ENCODE measurements around the gene NPR1. TPM values are rescaled to one million over a fixed set of nuclear protein-coding genes. Genes with fewer than 3 reads are reported as not detected.

Gene NPR1
- total RNA-seq, 1 donor from 2014 or later: 69.4 TPM

GRCh38 chr1:153727463-153728304, 49.2 kb downstream of the NPR1 start, which contains the start of gene INTS3:
Gene INTS3, plus strand, starts transcription at chr1:153728050. Its CDS starts 585 bp downstream, at chr1:153728635.
- Histone ChIP-seq H3K27me3 (no peaks in the 10 kb centered on the region), H3K9me3 (no peaks in the 10 kb centered on the region), H3K4me3 (peak within 1 kb of the TSS; percentile 94), H3K36me3 (no peaks in the 10 kb centered on the region), H3K27ac (peak within 1 kb of the TSS; percentile 99), H3K4me1 (peaks cover 22% of the 10 kb centered on the region)
- ATAC-seq: peak; percentile 100
- peak; percentile 27 for TF ChIP-seq CTCF (IDR thresholded peaks at IDR 0.05)
- DNase-seq: peak; percentile 100
- intact Hi-C loops (cut with DNase I): no loop called here

DNA sequence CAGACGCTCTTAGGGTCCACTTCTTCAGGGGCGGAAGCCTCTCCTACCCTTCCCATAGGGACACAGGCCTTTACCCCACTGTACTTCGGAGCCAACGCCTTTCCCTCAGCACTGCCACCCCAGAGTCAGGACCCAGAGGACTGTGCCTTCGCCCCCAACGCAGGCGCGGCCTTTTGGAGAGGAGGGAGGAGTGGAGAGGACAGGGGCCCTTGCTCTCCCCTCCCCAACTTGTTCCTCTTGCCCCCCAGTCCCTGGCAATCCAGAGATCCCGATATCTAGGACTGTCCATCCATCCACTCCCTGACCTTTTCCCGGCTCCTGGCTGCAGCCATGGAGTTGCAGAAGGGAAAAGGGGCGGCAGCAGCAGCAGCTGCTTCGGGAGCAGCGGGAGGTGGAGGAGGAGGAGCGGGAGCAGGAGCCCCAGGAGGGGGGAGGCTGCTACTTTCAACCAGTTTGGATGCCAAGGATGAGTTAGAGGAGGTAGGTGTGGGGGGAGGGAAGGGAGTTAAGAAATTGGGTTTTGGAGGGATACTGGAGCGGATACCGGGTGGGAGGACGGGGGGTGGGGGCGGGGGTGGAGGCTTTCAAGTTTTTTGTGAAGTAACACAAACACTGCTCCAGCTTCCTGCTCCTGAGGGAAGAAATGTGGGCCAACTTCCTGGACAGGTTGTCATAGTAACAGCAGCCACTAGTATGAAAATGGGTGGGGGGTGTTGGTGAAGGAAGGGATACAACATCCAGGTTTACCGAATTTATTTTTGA, 50.0 kb downstream of the NPR1 start:
- DNase-seq: peak; percentile 78
- TF ChIP-seq CTCF (IDR thresholded peaks at IDR 0.05): no peak

DNA sequence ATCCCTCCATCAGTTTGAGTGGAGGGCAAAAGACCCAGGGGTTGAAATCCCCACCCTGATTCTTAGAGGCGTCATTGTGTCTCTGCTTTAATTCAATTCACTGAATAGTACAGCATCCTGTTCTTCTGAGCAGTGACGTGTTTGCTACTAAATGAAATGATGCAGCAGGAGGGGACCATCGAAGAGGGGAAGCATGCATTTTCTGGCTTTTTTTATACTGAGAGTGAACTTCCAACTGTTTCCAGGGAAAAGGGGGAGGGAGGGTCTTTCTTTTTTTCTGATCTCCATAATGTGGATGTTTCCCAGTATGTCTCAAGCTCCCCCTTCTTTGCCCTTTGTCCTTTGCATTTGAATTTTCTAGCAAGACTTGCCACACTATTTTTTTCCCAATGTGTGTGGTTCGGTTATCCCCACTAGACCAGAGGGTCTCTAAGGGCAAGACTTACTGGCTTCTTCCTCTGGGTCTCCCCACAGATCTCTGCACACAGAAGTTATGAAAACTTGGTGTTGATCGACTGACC, 52.0 kb downstream of the NPR1 start:
- H3K4me3 ChIP-seq: no peak overlapping the region
- DNase-seq (no peak), ATAC-seq (no peak)
- H3K4me1 ChIP-seq: peaks cover 28% of the 10 kb centered on the region
- intact Hi-C loops (cut with DNase I): no loop called here
- no peaks in the 10 kb centered on the region for H3K9me3 ChIP-seq
- H3K36me3 ChIP-seq: no peaks in the 10 kb centered on the region
- TF ChIP-seq CTCF (IDR thresholded peaks at IDR 0.05): no peak
- H3K27ac ChIP-seq: peak overlapping the region; percentile 24
- no peaks in the 10 kb centered on the region for H3K27me3 ChIP-seq

More for the DNA sequence above, 50.0 kb downstream of the NPR1 start:
- H3K9me3 ChIP-seq: no peaks in the 10 kb centered on the region
- ATAC-seq: peak; percentile 4
- H3K36me3 ChIP-seq: no peaks in the 10 kb centered on the region
- no peaks in the 10 kb centered on the region for H3K27me3 ChIP-seq
- H3K4me1 ChIP-seq: peaks cover 25% of the 10 kb centered on the region
- intact Hi-C loops (cut with DNase I): no loop called here
- peak overlapping the region; percentile 99 for H3K27ac ChIP-seq
- peak overlapping the region; percentile 94 for H3K4me3 ChIP-seq

GRCh38 chr1:153733970-153734369, 55.5 kb downstream of the NPR1 start:
- ATAC-seq: peak; percentile 64
- intact Hi-C loops (cut with DNase I): no loop called here
- peaks cover 4% of the 10 kb centered on the region for H3K36me3 ChIP-seq
- H3K4me3 ChIP-seq: no peak overlapping the region
- TF ChIP-seq CTCF (IDR thresholded peaks at IDR 0.05): no peak
- peaks cover 26% of the 10 kb centered on the region for H3K4me1 ChIP-seq
- no peaks in the 10 kb centered on the region for H3K27me3 ChIP-seq
- H3K9me3 ChIP-seq: no peaks in the 10 kb centered on the region
- no peak for DNase-seq
- H3K27ac ChIP-seq: peak overlapping the region; percentile 67

DNA sequence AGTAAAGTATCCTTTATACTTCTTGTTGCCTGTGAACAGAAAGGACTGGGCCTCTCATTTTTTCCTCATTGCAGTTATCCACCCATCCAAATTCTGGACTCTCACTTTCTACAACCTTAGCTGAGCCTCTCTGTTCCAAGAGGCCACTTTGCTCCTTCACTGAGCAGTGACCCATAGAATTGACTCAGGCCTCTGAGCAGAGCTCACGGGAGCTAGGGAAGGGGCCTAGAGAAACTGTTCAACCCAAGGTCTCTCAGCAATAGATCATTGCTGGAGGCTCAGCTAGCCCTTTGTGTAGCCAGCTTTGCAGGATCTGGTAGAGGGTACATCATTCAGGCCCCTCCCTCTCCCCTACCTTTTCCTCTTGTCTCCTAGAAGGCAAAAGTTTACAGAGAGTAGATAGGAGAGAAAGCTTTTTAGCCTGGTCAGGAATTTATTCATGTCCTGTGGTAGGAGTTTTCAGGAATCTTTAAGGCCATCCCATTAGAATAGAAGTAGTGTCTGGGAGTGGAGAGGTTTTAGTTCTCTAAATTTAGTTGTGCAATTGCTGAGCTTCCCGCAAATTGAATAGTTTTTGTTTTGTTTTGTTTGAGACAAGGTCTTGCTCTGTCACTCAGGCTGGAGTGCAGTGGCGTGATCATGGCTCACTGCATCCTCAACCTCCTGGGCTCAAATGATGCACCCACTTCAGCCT, 56.1 kb downstream of the NPR1 start:
- no peaks in the 10 kb centered on the region for H3K27me3 ChIP-seq
- H3K9me3 ChIP-seq: no peaks in the 10 kb centered on the region
- intact Hi-C loops (cut with DNase I): no loop called here
- ATAC-seq (peak; percentile 76), DNase-seq (no peak)
- peak overlapping the region; percentile 67 for H3K27ac ChIP-seq
- H3K4me3 ChIP-seq: no peak overlapping the region
- peaks cover 20% of the 10 kb centered on the region for H3K4me1 ChIP-seq
- TF ChIP-seq CTCF (IDR thresholded peaks at IDR 0.05): no peak
- H3K36me3 ChIP-seq: peaks cover 9% of the 10 kb centered on the region

All from upper lobe of right lung (tissue), 1 donor.